OCI-LY7 (cell line): ENCODE measurements around the gene ITPRID1. TPM values are rescaled to one million over a fixed set of nuclear protein-coding genes. Genes with fewer than 3 reads are reported as not detected.

Experiments
- BruUV-seq: library from RNA; stranded (reverse); fragments of 400-500 nt; replicated peaks from 2 replicates; lab custom pipeline; 2021; lab: Mats Ljungman, UMichigan
- CTCF ChIA-PET: fragments of 300-600 bp; sonication (Branson Sonifier 250); formaldehyde crosslinking; loops from one replicate; lab custom pipeline; 2022; ENCODE audit warnings: antibody characterized with exemption; ENCODE audit not compliant: unreplicated experiment; lab: Charles Lee
- POLR2A ChIA-PET: fragments of 300-600 bp; sonication (Branson Sonifier 250); formaldehyde crosslinking; loops from one replicate; lab custom pipeline; 2022; ENCODE audit warnings: antibody characterized with exemption; lab: Charles Lee
- DNase-seq: peaks from one replicate; pipeline ENCODE4 v3.0.0-alpha.2; 2015; ENCODE audit warnings: low spot score
- H2AFZ ChIP-seq: fragments of 200-600 bp; sonication (generic), shearing (Covaris generic); 2 replicates; pipeline ENCODE4 v1.6.1; 2014; ENCODE audit warnings: mild to moderate bottlenecking, antibody characterized with exemption, low read length, moderate library complexity
- H3K27ac ChIP-seq: fragments of 200-600 bp; sonication (generic); 2 replicates; pipeline ENCODE4 v1.5.1; 2014; ENCODE audit warnings: mixed run types, low read depth, mild to moderate bottlenecking, moderate library complexity, low read length, inconsistent platforms; ENCODE audit not compliant: poor library complexity, severe bottlenecking
- H3K36me3 ChIP-seq: fragments of 200-600 bp; sonication (generic); 2 replicates; pipeline ENCODE4 v1.6.1; 2014; ENCODE audit warnings: mild to moderate bottlenecking, antibody characterized with exemption, low read length, moderate library complexity, mixed read lengths; ENCODE audit not compliant: insufficient read depth
- H3K4me1 ChIP-seq: fragments of 200-600 bp; sonication (generic); 2 replicates; pipeline ENCODE4 v1.5.1; 2014; ENCODE audit warnings: mild to moderate bottlenecking, low read length; ENCODE audit not compliant: insufficient read depth, poor library complexity, severe bottlenecking
- H3K4me2 ChIP-seq: fragments of 200-600 bp; sonication (generic); 2 replicates; pipeline ENCODE4 v1.6.1; 2014; ENCODE audit warnings: mild to moderate bottlenecking, low read length
- H3K4me3 ChIP-seq: fragments of 200-600 bp; sonication (generic); 2 replicates; pipeline ENCODE4 v1.5.1; 2014; ENCODE audit warnings: mild to moderate bottlenecking, low read depth, low read length; ENCODE audit not compliant: poor library complexity, severe bottlenecking
- H3K79me2 ChIP-seq: fragments of 200-600 bp; sonication (generic); 2 replicates; pipeline ENCODE4 v1.6.1; 2016; ENCODE audit warnings: low read depth, mild to moderate bottlenecking, low read length, moderate library complexity, mixed read lengths; ENCODE audit not compliant: insufficient read depth
- H3K9me2 ChIP-seq: fragments of 200-600 bp; sonication (generic); 2 replicates; pipeline ENCODE4 v1.6.1; 2016; ENCODE audit warnings: mild to moderate bottlenecking, low read length, mixed read lengths; ENCODE audit not compliant: insufficient read depth
- H3K9me3 ChIP-seq: fragments of 200-600 bp; sonication (generic); 2 replicates; pipeline ENCODE4 v1.6.1; 2014; ENCODE audit warnings: mild to moderate bottlenecking, mixed run types, low read length, mixed read lengths
- H4K20me1 ChIP-seq: fragments of 200-600 bp; sonication (generic); 2 replicates; pipeline ENCODE4 v1.6.1; 2014; ENCODE audit warnings: mild to moderate bottlenecking, antibody characterized with exemption, low read length, moderate library complexity, mixed read lengths; ENCODE audit not compliant: insufficient read depth
- CTCF ChIP-seq: fragments of 200-600 bp; sonication (generic); conservative IDR thresholded peaks from 2 replicates; pipeline ENCODE4 v1.5.1; 2014; ENCODE audit warnings: mild to moderate bottlenecking, antibody characterized with exemption, low read length, moderate library complexity, mixed read lengths
- EZH2phosphoT487 ChIP-seq: fragments of 200-600 bp; sonication (generic); IDR thresholded peaks from 2 replicates; pipeline ENCODE4 v1.6.1; 2018; ENCODE audit warnings: low read depth, borderline replicate concordance, mild to moderate bottlenecking, mixed run types, antibody characterized with exemption, low read length, moderate library complexity, mixed read lengths
- intact Hi-C: fragments of 100-400 bp; cut with micrococcal nuclease; formaldehyde crosslinking; loops from one replicate; pipeline ENCODE4 v1.10.0; 2022; ENCODE audit not compliant: unreplicated experiment
- total RNA-seq, 2 experiments: library from RNA; depleted of rRNA in 1 of 2; stranded (reverse); fragments of >200 nt in 1 of 2; shearing (Covaris generic) in 1 of 2; gene quantifications; 2 replicates each; pipeline ENCODE4 v1.2.3, GENCODE V29; 2014 to 2022

ITPRID1 gene
- total RNA-seq, 2 experiments from 2014 or later: not detected

- intact Hi-C loops: no loop called here
- Histone ChIP-seq H3K4me2 (no peak overlapping the region), H3K27ac (no peak overlapping the region), H3K4me3 (no peak overlapping the region), H3K9me2 (no peaks in the 10 kb centered on the region), H3K79me2 (no peaks in the 10 kb centered on the region), H2AFZ (no peak overlapping the region), H3K36me3 (no peaks in the 10 kb centered on the region), H4K20me1 (no peaks in the 10 kb centered on the region), H3K9me3 (no peaks in the 10 kb centered on the region), H3K4me1 (peaks cover 8% of the 10 kb centered on the region)
- ChIA-PET CTCF (no interaction called here), POLR2A (no interaction called here)
- no peak for DNase-seq
- no TSS peak for BruUV-seq
- TF ChIP-seq CTCF (no peak), EZH2phosphoT487 (no peak)
Measured at GRCh38 chr7:31683445-31684225, 169.7 kb downstream of the ITPRID1 start.

- no peak within 1 kb of the TSS for H3K4me3 ChIP-seq
- no TSS peak for BruUV-seq
- no peak for DNase-seq
- CTCF ChIA-PET: no interaction called here
- H2AFZ ChIP-seq: no peak within 1 kb of the TSS
- no peaks in the 10 kb centered on the region for H3K9me3 ChIP-seq
- peaks cover 10% of the 10 kb centered on the region for H3K4me1 ChIP-seq
- H3K79me2 ChIP-seq: no peaks in the 10 kb centered on the region
- H3K36me3 ChIP-seq: no peaks in the 10 kb centered on the region
- no peaks in the 10 kb centered on the region for H4K20me1 ChIP-seq
- H3K27ac ChIP-seq: no peak within 1 kb of the TSS
- H3K4me2 ChIP-seq: peak within 1 kb of the TSS; percentile 51
- TF ChIP-seq CTCF (no peak), EZH2phosphoT487 (no peak)
- no peaks in the 10 kb centered on the region for H3K9me2 ChIP-seq
- intact Hi-C loops: no loop called here
- POLR2A ChIA-PET: no interaction called here
Measured at GRCh38 chr7:31687024-31687748, 173.3 kb downstream of the ITPRID1 start, which contains the start of gene PPP1R17. PPP1R17 (plus strand) TSS chr7:31687215; CDS start chr7:31692442, 5,227 bp downstream.

GRCh38 chr7:31688372-31688771 lies 174.5 kb downstream of the ITPRID1 start:
- Histone ChIP-seq H4K20me1 (no peaks in the 10 kb centered on the region), H3K9me3 (no peaks in the 10 kb centered on the region), H3K4me1 (peaks cover 10% of the 10 kb centered on the region), H2AFZ (no peak overlapping the region), H3K9me2 (no peaks in the 10 kb centered on the region), H3K79me2 (no peaks in the 10 kb centered on the region), H3K4me2 (peak overlapping the region; percentile 51), H3K27ac (no peak overlapping the region), H3K36me3 (no peaks in the 10 kb centered on the region), H3K4me3 (no peak overlapping the region)
- ChIA-PET CTCF (no interaction called here), POLR2A (no interaction called here)
- peak; percentile 24 for DNase-seq
- intact Hi-C loops: no loop called here
- TF ChIP-seq EZH2phosphoT487 (no peak), CTCF (no peak)
- no TSS peak for BruUV-seq
